Upper lobe of left lung (tissue), 4 donors: ENCODE data around the gene HK1.

Experiments used
- POLR2A ChIP-seq, 4 donors: fragments of 450-650 bp; IDR thresholded peaks; one replicate each; pipeline ENCODE4 v1.5.1; 2016 to 2017; ENCODE audit warnings: antibody characterized with exemption in 4 of 4, mild to moderate bottlenecking in 2 of 4
- POLR2AphosphoS5 ChIP-seq, 2 donors: sonication (generic); formaldehyde crosslinking; IDR thresholded peaks; one replicate each; pipeline ENCODE4 v1.5.1; 2017; ENCODE audit warnings: antibody characterized with exemption in 2 of 2
- TF ChIP-seq, protein P1 (sequence below), 6 experiments: fragments of 450-650 bp in 4 of 6; fragments of 200-600 bp in 2 of 6; sonication (generic) in 2 of 6; IDR thresholded peaks; one replicate each; pipeline ENCODE4 v1.5.1; 2016 to 2019; ENCODE audit warnings: antibody characterized with exemption in 6 of 6

- TF ChIP-seq, protein P1, sequence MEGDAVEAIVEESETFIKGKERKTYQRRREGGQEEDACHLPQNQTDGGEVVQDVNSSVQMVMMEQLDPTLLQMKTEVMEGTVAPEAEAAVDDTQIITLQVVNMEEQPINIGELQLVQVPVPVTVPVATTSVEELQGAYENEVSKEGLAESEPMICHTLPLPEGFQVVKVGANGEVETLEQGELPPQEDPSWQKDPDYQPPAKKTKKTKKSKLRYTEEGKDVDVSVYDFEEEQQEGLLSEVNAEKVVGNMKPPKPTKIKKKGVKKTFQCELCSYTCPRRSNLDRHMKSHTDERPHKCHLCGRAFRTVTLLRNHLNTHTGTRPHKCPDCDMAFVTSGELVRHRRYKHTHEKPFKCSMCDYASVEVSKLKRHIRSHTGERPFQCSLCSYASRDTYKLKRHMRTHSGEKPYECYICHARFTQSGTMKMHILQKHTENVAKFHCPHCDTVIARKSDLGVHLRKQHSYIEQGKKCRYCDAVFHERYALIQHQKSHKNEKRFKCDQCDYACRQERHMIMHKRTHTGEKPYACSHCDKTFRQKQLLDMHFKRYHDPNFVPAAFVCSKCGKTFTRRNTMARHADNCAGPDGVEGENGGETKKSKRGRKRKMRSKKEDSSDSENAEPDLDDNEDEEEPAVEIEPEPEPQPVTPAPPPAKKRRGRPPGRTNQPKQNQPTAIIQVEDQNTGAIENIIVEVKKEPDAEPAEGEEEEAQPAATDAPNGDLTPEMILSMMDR (IDR thresholded peaks at IDR 0.05): no peak
- no peak for TF ChIP-seq POLR2AphosphoS5 (IDR thresholded peaks at IDR 0.05)
- no peak for TF ChIP-seq POLR2A (IDR thresholded peaks at IDR 0.05)
These were observed 81.3 kb downstream of the HK1 start for GRCh38 chr10:69359594-69359993.
